Neural cell (in vitro differentiated cells): ENCODE measurements around the gene GTPBP3. TPM values are rescaled to one million over a fixed set of nuclear protein-coding genes. Genes with fewer than 3 reads are reported as not detected.

Experiments
- H2AFZ ChIP-seq: fragments of 200-600, 300-800 bp; sonication (generic), shearing (Covaris generic); 2 replicates; pipeline ENCODE4 v1.6.0; 2014; ENCODE audit warnings: low read depth, mild to moderate bottlenecking, antibody characterized with exemption, low read length, moderate library complexity
- H3F3A ChIP-seq: fragments of 200-600 bp; shearing (Covaris generic); 2 replicates; pipeline ENCODE4 v1.6.1; 2016; ENCODE audit warnings: mild to moderate bottlenecking, moderate library complexity, mixed read lengths, antibody characterized with exemption, low read length; ENCODE audit not compliant: insufficient read depth, poor library complexity, severe bottlenecking
- H3K27ac ChIP-seq: fragments of 200-600, 300-800 bp; sonication (generic), shearing (Covaris generic); 2 replicates; pipeline ENCODE4 v1.5.1; 2014; ENCODE audit warnings: mild to moderate bottlenecking, low read length, moderate library complexity
- H3K27me3 ChIP-seq: fragments of 300-800, 200-600 bp; sonication (generic), shearing (Covaris generic); 2 replicates; pipeline ENCODE4 v1.6.0; 2014; ENCODE audit warnings: mild to moderate bottlenecking, low read depth, low read length, moderate library complexity; ENCODE audit not compliant: insufficient read depth
- H3K36me3 ChIP-seq: fragments of 300-800, 200-600 bp; sonication (generic), shearing (Covaris generic); 2 replicates; pipeline ENCODE4 v1.5.1; 2014; ENCODE audit warnings: mild to moderate bottlenecking, antibody characterized with exemption, low read length, moderate library complexity; ENCODE audit not compliant: insufficient read depth
- H3K4me2 ChIP-seq: fragments of 300-800, 200-600 bp; sonication (generic), shearing (Covaris generic); 2 replicates; pipeline ENCODE4 v1.6.0; 2014; ENCODE audit warnings: mild to moderate bottlenecking, low read length
- H3K4me3 ChIP-seq: fragments of 300-800, 200-600 bp; sonication (generic), shearing (Covaris generic); 2 replicates; pipeline ENCODE4 v1.5.1; 2014; ENCODE audit warnings: mild to moderate bottlenecking, low read length, moderate library complexity
- H3K79me2 ChIP-seq: fragments of 200-600 bp; shearing (Covaris generic); replicated peaks from 2 replicates; pipeline ENCODE4 v1.6.0; 2014; ENCODE audit warnings: mild to moderate bottlenecking, low read length, moderate library complexity; ENCODE audit not compliant: insufficient read depth
- H3K9ac ChIP-seq: fragments of 300-800, 200-600 bp; sonication (generic), shearing (Covaris generic); 2 replicates; pipeline ENCODE4 v1.6.1; 2016; ENCODE audit warnings: mild to moderate bottlenecking, low read length, mixed read lengths
- H3K9me2 ChIP-seq: fragments of 200-600 bp; shearing (Covaris generic); 2 replicates; pipeline ENCODE4 v1.6.1; 2016; ENCODE audit warnings: mild to moderate bottlenecking, low read length, mixed read lengths; ENCODE audit not compliant: insufficient read depth
- H3K9me3 ChIP-seq: fragments of 200-600, 300-800 bp; sonication (generic), shearing (Covaris generic); 2 replicates; pipeline ENCODE4 v1.6.1; 2016; ENCODE audit warnings: mild to moderate bottlenecking, mixed run types, low read length, moderate library complexity, mixed read lengths
- H4K20me1 ChIP-seq: fragments of 200-600 bp; shearing (Covaris generic); 2 replicates; pipeline ENCODE4 v1.6.1; 2016; ENCODE audit warnings: mild to moderate bottlenecking, mixed run types; ENCODE audit not compliant: insufficient read depth
- CTCF ChIP-seq: fragments of 450-650 bp; IDR thresholded peaks from 2 replicates; pipeline ENCODE4 v1.5.1; 2014; ENCODE audit warnings: antibody characterized with exemption, mild to moderate bottlenecking, moderate library complexity; ENCODE audit not compliant: poor library complexity, severe bottlenecking
- EP300 ChIP-seq: fragments of 450-650 bp; conservative IDR thresholded peaks from 2 replicates; pipeline ENCODE4 v1.6.1; 2014; ENCODE audit warnings: antibody characterized with exemption, mild to moderate bottlenecking, moderate library complexity; ENCODE audit not compliant: poor library complexity, severe bottlenecking
- EZH2 ChIP-seq: fragments of 200-600, 300-800 bp; shearing (Covaris generic), sonication (generic); IDR thresholded peaks from 2 replicates; pipeline ENCODE4 v1.6.1; 2014; ENCODE audit warnings: antibody characterized with exemption, low read length, borderline replicate concordance, mild to moderate bottlenecking; ENCODE audit not compliant: insufficient read depth, poor library complexity, severe bottlenecking
- MXI1 ChIP-seq: fragments of 450-650 bp; conservative IDR thresholded peaks from 2 replicates; pipeline ENCODE4 v1.6.1; 2014; ENCODE audit warnings: antibody characterized with exemption, mild to moderate bottlenecking; ENCODE audit not compliant: poor library complexity, severe bottlenecking
- POLR2AphosphoS5 ChIP-seq: IDR thresholded peaks from 2 replicates; pipeline ENCODE4 v1.6.1; 2012
- RAD21 ChIP-seq: fragments of 450-650 bp; conservative IDR thresholded peaks from 2 replicates; pipeline ENCODE4 v1.6.1; 2014; ENCODE audit warnings: antibody characterized with exemption, mild to moderate bottlenecking, moderate library complexity
- REST ChIP-seq: IDR thresholded peaks from 2 replicates; pipeline ENCODE4 v1.6.1; 2012; ENCODE audit warnings: borderline replicate concordance
- SMC3 ChIP-seq: fragments of 450-650 bp; conservative IDR thresholded peaks from 2 replicates; pipeline ENCODE4 v1.6.1; 2014; ENCODE audit warnings: antibody characterized with exemption, mild to moderate bottlenecking, moderate library complexity; ENCODE audit not compliant: poor library complexity
- TAF1 ChIP-seq: IDR thresholded peaks from 2 replicates; pipeline ENCODE4 v1.6.1; 2012; ENCODE audit warnings: low read depth
- polyA minus RNA-seq: library from RNA; depleted of rRNA, polyadenylated mRNA; stranded (reverse); fragments of >200 nt; gene quantifications from 2 replicates; pipeline ENCODE4 v1.2.3, GENCODE V29; 2014
- polyA plus RNA-seq: library from polyadenylated mRNA; depleted of rRNA; stranded (reverse); fragments of >200 nt; gene quantifications from 2 replicates; pipeline ENCODE4 v1.2.3, GENCODE V29; 2014

GTPBP3 gene
- polyA plus RNA-seq: 23.2 and 25.6 TPM in 2 replicates
- polyA minus RNA-seq: 20.6 and 22.4 TPM in 2 replicates

- Histone ChIP-seq H3K4me2 (peak within 1 kb of the TSS; percentile 76), H3K27ac (peak within 1 kb of the TSS; percentile 92), H3F3A (peaks cover 6% of the 10 kb centered on the region), H3K9me2 (no peaks in the 10 kb centered on the region), H3K4me3 (peak within 1 kb of the TSS; percentile 72), H3K27me3 (no peaks in the 10 kb centered on the region), H3K9me3 (no peaks in the 10 kb centered on the region), H2AFZ (peak within 1 kb of the TSS; percentile 61), H3K9ac (peak within 1 kb of the TSS; percentile 76), H3K79me2 (peaks cover 7% of the 10 kb centered on the region), H4K20me1 (no peaks in the 10 kb centered on the region), H3K36me3 (no peaks in the 10 kb centered on the region)
- no peak for TF ChIP-seq RAD21
- TF ChIP-seq MXI1: peak; percentile 94
- TF ChIP-seq EP300: peak; percentile 15
- TF ChIP-seq EZH2: no peak
- TF ChIP-seq CTCF: peak; percentile 11
- peak; percentile 64 for TF ChIP-seq POLR2AphosphoS5
- TF ChIP-seq REST: peak; percentile 62
- TF ChIP-seq TAF1: peak; percentile 34
- no peak for TF ChIP-seq SMC3
Observed at GRCh38 chr19:17336872-17337674, at the start of gene GTPBP3. Gene GTPBP3, plus strand, starts transcription at chr19:17337553. Its CDS starts 59 bp downstream, at chr19:17337612.

- H3K36me3 ChIP-seq: peaks cover 5% of the 10 kb centered on the region
- no peak for TF ChIP-seq MXI1
- no peak for TF ChIP-seq CTCF
- no peak for TF ChIP-seq RAD21
- no peak for TF ChIP-seq EZH2
- H3K4me3 ChIP-seq: no peak overlapping the region
- H3K9me3 ChIP-seq: no peaks in the 10 kb centered on the region
- no peaks in the 10 kb centered on the region for H3K9me2 ChIP-seq
- no peaks in the 10 kb centered on the region for H4K20me1 ChIP-seq
- no peaks in the 10 kb centered on the region for H3F3A ChIP-seq
- H3K79me2 ChIP-seq: no peaks in the 10 kb centered on the region
- H3K27me3 ChIP-seq: no peaks in the 10 kb centered on the region
- H3K4me2 ChIP-seq: no peak overlapping the region
- no peak overlapping the region for H3K9ac ChIP-seq
- no peak overlapping the region for H2AFZ ChIP-seq
- H3K27ac ChIP-seq: no peak overlapping the region
Observed at GRCh38 chr19:17289489-17289888, 47.9 kb upstream of the GTPBP3 start.
